HepG2 (cell line): ENCODE measurements around the gene ST6GALNAC3. TPM values are rescaled to one million over a fixed set of nuclear protein-coding genes. Genes with fewer than 3 reads are reported as not detected.

Experiments used
- ATAC-seq: fragments of 200-7000 bp; cut with Tn5 transposase; 3 replicates; pipeline ENCODE4 v1.9.1; 2020; ENCODE audit warnings: mild to moderate bottlenecking, moderate library complexity
- BruUV-seq: library from RNA; stranded (reverse); fragments of 400-500 nt; replicated peaks from 2 replicates; lab custom pipeline; 2021; lab: Mats Ljungman, UMichigan
- CTCF ChIA-PET: fragments of 300-600 bp; formaldehyde crosslinking; extraction: SDS; loops from one replicate; lab custom pipeline; 2021; ENCODE audit warnings: low total read pairs, inconsistent platforms, low intra/inter-chr PET ratio; lab: Yijun Ruan, JAX
- POLR2A ChIA-PET: fragments of 350-600 bp; sonication (Branson Sonifier 250); formaldehyde crosslinking; loops from one replicate; lab custom pipeline; 2020; ENCODE audit warnings: antibody characterized with exemption, inconsistent platforms; lab: Yijun Ruan, JAX
- DNase-seq: peaks from one replicate; pipeline ENCODE4 v3.0.0-alpha.2; 2015; ENCODE audit warnings: low spot score
- FAIRE-seq: peaks from 3 replicates; lab custom pipeline; 2011; peaks lifted over from hg19 to GRCh38; lab: Jason Lieb, UNC
- H2AFZ ChIP-seq: one replicate; pipeline ENCODE4 v1.6.1; 2011; ENCODE audit warnings: low read length, inconsistent platforms
- H3K27ac ChIP-seq: fragments of 300-600 bp; 3 replicates; pipeline ENCODE4 v1.8.0; 2011; ENCODE audit warnings: mixed run types, mild to moderate bottlenecking, mixed read lengths, low read length, inconsistent platforms; ENCODE audit not compliant: insufficient read depth; ENCODE audit errors: extremely low read length
- H3K27me3 ChIP-seq, 2 experiments: fragments of 200-600 bp in 1 of 2; 2 replicates in 1 of 2; 3 replicates in 1 of 2; pipeline versions ENCODE4 v1.6.0 to v1.8.0; 2011; ENCODE audit warnings: low read length in 2 of 2, mild to moderate bottlenecking in 2 of 2, moderate library complexity in 2 of 2, inconsistent platforms in 1 of 2; ENCODE audit not compliant: insufficient read depth in 2 of 2, control insufficient read depth in 1 of 2
- H3K36me3 ChIP-seq, 2 experiments: fragments of 200-600 bp in 1 of 2; replicated peaks in 1 of 2; 2 replicates in 1 of 2; 3 replicates in 1 of 2; pipeline versions ENCODE4 v1.5.1 to v1.8.0; 2011; ENCODE audit warnings: low read length in 2 of 2, inconsistent platforms in 1 of 2; ENCODE audit not compliant: insufficient read depth in 2 of 2, control insufficient read depth in 1 of 2
- H3K4me1 ChIP-seq: 2 replicates; pipeline ENCODE4 v1.5.1; 2012; ENCODE audit warnings: low read length, inconsistent platforms; ENCODE audit not compliant: insufficient read depth
- H3K4me2 ChIP-seq: 2 replicates; pipeline ENCODE4 v1.6.0; 2011; ENCODE audit warnings: low read depth, low read length, inconsistent platforms
- H3K4me3 ChIP-seq, 3 experiments: fragments of 200-600 bp in 1 of 3; sonication (generic), shearing (Covaris generic) in 1 of 3; replicated peaks in 1 of 3; 2 replicates each; pipeline ENCODE4 v1.5.1; 2011 to 2016; ENCODE audit warnings: low read length in 3 of 3, inconsistent platforms in 2 of 3, low read depth in 2 of 3, mild to moderate bottlenecking in 2 of 3, control low read depth in 1 of 3, mixed read lengths in 1 of 3; ENCODE audit not compliant: insufficient read depth in 1 of 3
- H3K79me2 ChIP-seq: one replicate; pipeline ENCODE4 v1.6.1; 2011; ENCODE audit warnings: low read length, inconsistent platforms; ENCODE audit not compliant: insufficient read depth
- H3K9ac ChIP-seq: 2 replicates; pipeline ENCODE4 v1.6.0; 2011; ENCODE audit warnings: mild to moderate bottlenecking, low read depth, low read length, inconsistent platforms; ENCODE audit not compliant: insufficient read depth
- H3K9me3 ChIP-seq: 2 replicates; pipeline ENCODE4 v1.5.1; 2012; ENCODE audit warnings: mild to moderate bottlenecking, low read length
- H4K20me1 ChIP-seq: 2 replicates; pipeline ENCODE4 v1.6.0; 2011; ENCODE audit warnings: inconsistent platforms, mild to moderate bottlenecking, low read length, moderate library complexity; ENCODE audit not compliant: insufficient read depth
- BCLAF1 ChIP-seq: fragments of 450-650 bp; IDR thresholded peaks from 2 replicates; pipeline ENCODE4 v1.6.1; 2017; ENCODE audit warnings: mild to moderate bottlenecking
- CBX5 ChIP-seq: sonication (generic); formaldehyde crosslinking; IDR thresholded peaks from 2 replicates; pipeline ENCODE4 v1.4.0; 2020; ENCODE audit warnings: missing genetic modification reagents, borderline replicate concordance
- FLYWCH1 ChIP-seq: sonication (generic); formaldehyde crosslinking; IDR thresholded peaks from 2 replicates; pipeline ENCODE4 v1.8.1; 2023; ENCODE audit warnings: mild to moderate bottlenecking, missing genetic modification reagents
- GATAD2A ChIP-seq: IDR thresholded peaks from 2 replicates; pipeline ENCODE4 v1.6.1; 2016
- HOXA7 ChIP-seq: sonication (generic); formaldehyde crosslinking; IDR thresholded peaks from 2 replicates; pipeline ENCODE4 v1.8.1; 2022; ENCODE audit warnings: mild to moderate bottlenecking, missing genetic modification reagents, moderate library complexity
- IKZF4 ChIP-seq: sonication (generic); formaldehyde crosslinking; IDR thresholded peaks from 2 replicates; pipeline ENCODE4 v1.5.1; 2020; ENCODE audit warnings: borderline replicate concordance, mild to moderate bottlenecking, low read depth, missing genetic modification reagents; ENCODE audit errors: not compliant biosample characterization
- JARID2 ChIP-seq: sonication (generic); formaldehyde crosslinking; IDR thresholded peaks from 2 replicates; pipeline ENCODE4 v1.8.1; 2023; ENCODE audit warnings: missing genetic modification reagents, inconsistent platforms; ENCODE audit not compliant: insufficient replicate concordance
- KLF15 ChIP-seq: sonication (generic); formaldehyde crosslinking; IDR thresholded peaks from 2 replicates; pipeline ENCODE4 v1.8.1; 2023; ENCODE audit warnings: borderline replicate concordance, mild to moderate bottlenecking, inconsistent platforms, missing genetic modification reagents, mixed read lengths
- LBX2 ChIP-seq: sonication (generic); formaldehyde crosslinking; IDR thresholded peaks from 2 replicates; pipeline ENCODE4 v1.5.0; 2020; ENCODE audit warnings: missing genetic modification reagents, mild to moderate bottlenecking, borderline replicate concordance
- NCOA5 ChIP-seq: sonication (generic); formaldehyde crosslinking; IDR thresholded peaks from 2 replicates; pipeline ENCODE4 v1.4.0; 2020; ENCODE audit warnings: missing genetic modification reagents
- NR2F6 ChIP-seq, 2 experiments: IDR thresholded peaks; 2 replicates each; pipeline ENCODE4 v1.6.1; 2016; ENCODE audit warnings: antibody characterized with exemption in 1 of 2, mild to moderate bottlenecking in 1 of 2
- STAG1 ChIP-seq: sonication (generic); formaldehyde crosslinking; IDR thresholded peaks from 2 replicates; pipeline ENCODE4 v1.4.0; 2020; ENCODE audit warnings: missing genetic modification reagents
- ZIK1 ChIP-seq: sonication (generic); formaldehyde crosslinking; IDR thresholded peaks from 2 replicates; pipeline ENCODE4 v1.5.0; 2020; ENCODE audit warnings: mild to moderate bottlenecking, low read depth, missing genetic modification reagents, borderline replicate concordance
- ZNF510 ChIP-seq: sonication (generic); formaldehyde crosslinking; IDR thresholded peaks from 2 replicates; pipeline ENCODE4 v1.4.0; 2020; ENCODE audit warnings: low read depth, mild to moderate bottlenecking, missing genetic modification reagents
- ZNF563 ChIP-seq: sonication (generic); formaldehyde crosslinking; IDR thresholded peaks from 2 replicates; pipeline ENCODE4 v1.8.0; 2022; ENCODE audit warnings: mild to moderate bottlenecking, moderate library complexity, missing genetic modification reagents
- whole genome bisulfite sequencing: methylation state at CpG from one replicate; pipeline ENCODE4 v1.1.6; 2017; ENCODE audit warnings: low lambda C conversion rate; 5-methylcytosine and 5-hydroxymethylcytosine counted together
- in situ Hi-C: cut with HindIII; loops from 2 replicates; pipeline ENCODE4 v1.10.0; 2017; ENCODE audit warnings: low pct_unique_long_range_greater_than_20kb; ENCODE audit not compliant: extremely low pct_ligation_motif_present
- intact Hi-C: fragments of 100-400 bp; cut with micrococcal nuclease; formaldehyde crosslinking; loops from one replicate; pipeline ENCODE4 v1.10.0; 2022; ENCODE audit not compliant: unreplicated experiment
- polyA plus RNA-seq, 8 experiments: library from polyadenylated mRNA; depleted of rRNA in 3 of 8; stranded (reverse) in 7 of 8; unstranded in 1 of 8; fragments of >200 nt; fragmentation: Illumina TruSeq in 4 of 8; extraction: Trizol in 4 of 8; gene quantifications; 2 replicates each; pipeline versions ENCODE4 v1.2.1 to v1.2.3, GENCODE V29; 2011 to 2016; ENCODE audit warnings: low read depth in 4 of 8, missing spikeins in 1 of 8, mixed read lengths in 1 of 8; ENCODE audit not compliant: insufficient read depth in 1 of 8
- total RNA-seq, 5 experiments: library from RNA; depleted of rRNA; stranded (reverse); fragments of >200 nt; fragmentation: Illumina TruSeq; extraction: Trizol; gene quantifications; 2 replicates each; pipeline ENCODE4 v1.2.3, GENCODE V29; 2016; ENCODE audit warnings: low read depth in 1 of 5

The ST6GALNAC3 gene
- total and polyA plus RNA-seq, 2 of the 13 experiments (the other 11 are each of a cell fraction or from before 2014, with no cell fraction given) = not detected

GRCh38 chr1:76568573-76569238 is 494.2 kb downstream of the ST6GALNAC3 start:
- no peak overlapping the region for H2AFZ ChIP-seq
- no peak for FAIRE-seq
- BruUV-seq = no TSS peak
- H3K27ac ChIP-seq = no peak overlapping the region
- in situ Hi-C loops (no loop called here), intact Hi-C loops (no loop called here)
- 3% methylated on average over 6 of the region's 6 CpGs for WGBS
- no peaks in the 10 kb centered on the region for H3K36me3 ChIP-seq
- H3K27me3 ChIP-seq = no peaks in the 10 kb centered on the region
- CTCF ChIA-PET = no interaction called here
- no peak for ATAC-seq
- no peak for DNase-seq
- no peak overlapping the region for H3K4me3 ChIP-seq
- H4K20me1 ChIP-seq = no peaks in the 10 kb centered on the region
- H3K4me1 ChIP-seq = no peaks in the 10 kb centered on the region
- peaks cover 5% of the 10 kb centered on the region; the same call in 1 of the 2 replicates for H3K9me3 ChIP-seq
- no peaks in the 10 kb centered on the region for H3K79me2 ChIP-seq
- H3K9ac ChIP-seq = no peak overlapping the region
- POLR2A ChIA-PET = no interaction called here
- no peak overlapping the region for H3K4me2 ChIP-seq
- TF ChIP-seq KLF15 = no peak
- no peak for TF ChIP-seq FLYWCH1 (CRISPR knock-in tag)
- no peak for TF ChIP-seq LBX2 (CRISPR knock-in tag)
- no peak for TF ChIP-seq GATAD2A
- no peak for TF ChIP-seq ZIK1 (CRISPR knock-in tag)
- no peak for TF ChIP-seq NCOA5 (CRISPR knock-in tag)
- TF ChIP-seq ZNF510 = no peak
- no peak for TF ChIP-seq IKZF4 (CRISPR knock-in tag)
- no peak for TF ChIP-seq CBX5 (CRISPR knock-in tag)
- no peak for TF ChIP-seq STAG1
- TF ChIP-seq NR2F6 (IDR thresholded peaks at IDR 0.05) = no peak
- no peak for TF ChIP-seq NR2F6 (CRISPR knock-in tag; IDR thresholded peaks at IDR 0.05)
- TF ChIP-seq BCLAF1 = no peak
- TF ChIP-seq JARID2 (CRISPR knock-in tag) = no peak
- TF ChIP-seq HOXA7 = no peak
- no peak for TF ChIP-seq ZNF563
